ENCODE measurements around the gene SLC26A8.
"Not testable (repeated sequence)": the region's sequence is repeated elsewhere in the genome, so short reads cannot be mapped to it uniquely, and the experiment has no call there.

SLC26A8 gene

GRCh38 chr6:36049582-36049981 is 25.1 kb upstream of the SLC26A8 start:
- no peak for DNase-seq

DNA sequence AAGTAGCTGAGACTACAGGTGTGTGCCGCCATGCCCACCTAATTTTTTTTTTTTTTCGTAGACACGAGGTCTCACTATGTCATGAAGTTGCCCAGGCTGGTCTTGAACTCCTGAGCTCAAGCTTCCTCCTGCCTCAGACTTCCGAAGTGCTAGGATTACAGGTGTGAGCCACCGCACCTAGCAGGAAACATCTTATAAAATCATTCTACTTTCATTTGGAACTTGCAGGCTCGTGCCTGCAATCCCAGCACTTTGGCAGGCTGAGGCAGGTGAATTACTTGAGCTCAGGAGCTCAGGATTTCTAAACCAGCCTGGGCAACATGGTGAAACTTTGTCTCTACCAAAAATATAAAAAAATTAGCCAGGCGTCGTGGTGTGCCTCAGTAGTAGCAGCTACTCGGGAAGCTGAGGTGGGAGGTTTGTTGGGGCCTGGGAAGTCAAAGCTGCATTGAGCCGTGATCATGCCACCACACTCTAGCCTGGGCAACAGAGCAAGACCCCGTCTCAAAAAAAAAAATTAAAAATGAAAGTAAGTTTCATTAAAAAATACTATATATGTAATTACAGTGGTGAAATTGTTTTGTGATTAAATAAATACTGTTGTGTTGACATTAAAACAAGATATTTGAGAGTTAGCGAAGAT is 18.3 kb upstream of the SLC26A8 start:
- DNase-seq, result no peak

DNA sequence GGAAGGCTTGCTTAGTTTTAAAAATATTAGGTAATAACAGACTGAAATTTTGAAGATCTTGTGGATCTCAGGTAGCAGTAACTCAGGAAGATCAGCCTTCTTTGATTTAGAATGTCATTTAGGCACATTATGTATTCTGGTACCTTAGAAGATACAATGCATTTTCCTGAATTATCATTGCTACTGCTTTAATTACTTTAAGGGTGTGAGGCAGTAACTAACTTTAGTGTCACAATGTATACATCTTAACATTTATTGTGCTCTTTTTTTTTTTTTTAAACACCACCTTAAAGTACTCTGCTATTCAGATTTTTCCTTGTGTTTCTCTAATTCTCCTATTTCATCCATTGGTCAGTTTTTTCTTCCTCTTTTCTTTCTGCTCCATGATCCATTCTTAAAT is 16.5 kb upstream of the SLC26A8 start:
- no peak for DNase-seq

DNA sequence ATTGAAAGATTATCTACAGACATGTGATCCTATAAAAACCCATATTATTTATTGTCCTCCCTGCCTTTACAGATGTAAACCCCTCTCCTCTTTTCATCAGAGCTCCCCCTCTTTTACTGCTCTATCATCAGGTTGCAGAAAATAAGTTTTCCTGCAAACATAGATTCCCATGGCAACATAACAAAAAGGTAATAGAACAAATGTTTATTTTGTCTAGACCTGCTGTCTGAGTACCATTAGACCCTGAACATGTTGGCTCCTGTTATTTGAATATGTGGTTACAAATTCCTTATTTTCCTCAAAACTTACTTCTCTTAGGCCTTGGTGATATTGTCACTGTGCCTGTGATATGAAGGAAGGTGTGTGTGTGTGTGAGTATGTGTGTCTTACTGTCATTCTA is 14.7 kb upstream of the SLC26A8 start:
- no peak for DNase-seq

DNA sequence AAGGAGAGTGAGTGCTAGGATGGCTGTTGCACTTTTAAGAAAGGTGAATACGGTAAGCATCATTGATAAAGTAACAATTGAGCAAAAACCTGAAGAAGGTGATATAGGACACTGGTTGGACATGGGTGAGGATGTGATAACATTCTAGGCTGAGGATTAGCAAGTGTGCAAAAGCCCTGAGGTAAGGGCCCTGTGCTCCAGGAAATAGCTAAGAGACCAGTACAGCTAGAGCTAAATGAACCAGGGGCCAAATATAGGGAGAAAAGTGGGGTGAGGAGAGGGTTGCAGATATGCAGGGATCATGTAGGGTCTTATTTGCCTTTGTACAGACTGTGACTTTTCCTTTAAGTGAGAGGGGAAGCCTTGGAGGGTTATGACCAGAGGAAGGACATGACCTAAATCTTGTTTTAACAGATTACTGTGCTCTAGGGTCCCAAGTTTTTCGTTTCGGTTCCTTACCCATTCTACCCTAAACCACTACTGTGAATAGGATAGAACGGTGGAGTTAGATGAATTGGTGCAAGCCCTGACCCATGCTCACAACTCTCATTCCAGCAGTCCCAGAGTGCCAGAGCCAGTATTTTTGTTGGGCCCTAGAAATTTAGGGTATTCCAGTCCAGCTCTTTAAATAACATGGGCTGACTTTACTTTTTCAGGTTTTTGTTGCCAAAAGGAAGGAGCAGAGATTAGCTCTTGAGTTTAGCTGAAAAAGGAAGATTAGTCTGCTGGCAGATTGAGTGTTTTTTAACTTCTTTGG is 13.9 kb upstream of the SLC26A8 start:
- no peak for DNase-seq

DNA sequence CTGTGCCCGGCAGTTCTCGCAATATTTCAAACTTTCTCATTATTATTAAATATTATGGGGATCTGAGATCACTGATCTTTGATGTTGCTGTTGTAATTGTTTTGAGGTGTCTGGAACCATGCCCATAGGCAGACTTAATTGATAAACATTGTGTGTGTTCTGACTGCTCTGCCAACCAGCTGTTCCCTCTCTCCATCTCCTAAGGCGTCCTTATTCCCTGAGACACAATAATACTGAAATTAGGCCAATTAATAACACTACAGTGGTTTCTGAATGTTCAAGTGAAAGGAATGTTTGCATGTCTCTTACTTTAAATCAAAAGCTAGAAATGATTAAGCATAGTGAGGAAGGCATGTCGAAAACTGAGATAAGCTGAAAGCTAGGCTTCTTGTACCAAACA is 10.8 kb upstream of the SLC26A8 start:
- DNase-seq, result no peak

DNA sequence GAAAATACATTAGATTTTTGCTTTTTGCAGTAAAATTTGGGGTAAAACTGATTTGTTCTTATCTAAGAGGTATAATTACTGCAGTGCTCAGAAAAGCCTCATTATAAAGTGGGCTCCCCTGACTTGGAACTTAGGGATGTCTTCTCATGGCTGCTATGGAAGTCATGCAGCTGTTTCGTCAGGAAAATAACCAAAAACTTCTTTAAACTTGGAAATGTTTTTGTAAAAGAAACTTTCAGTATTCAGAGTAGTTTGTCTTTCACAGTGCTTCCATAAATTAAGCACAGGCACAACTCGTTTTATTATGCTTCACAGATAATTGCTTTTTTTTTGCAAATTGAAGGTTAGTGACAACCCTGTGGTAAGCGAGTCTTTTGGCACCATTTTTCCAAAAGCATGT is 10.0 kb upstream of the SLC26A8 start:
- no peak for DNase-seq

DNA sequence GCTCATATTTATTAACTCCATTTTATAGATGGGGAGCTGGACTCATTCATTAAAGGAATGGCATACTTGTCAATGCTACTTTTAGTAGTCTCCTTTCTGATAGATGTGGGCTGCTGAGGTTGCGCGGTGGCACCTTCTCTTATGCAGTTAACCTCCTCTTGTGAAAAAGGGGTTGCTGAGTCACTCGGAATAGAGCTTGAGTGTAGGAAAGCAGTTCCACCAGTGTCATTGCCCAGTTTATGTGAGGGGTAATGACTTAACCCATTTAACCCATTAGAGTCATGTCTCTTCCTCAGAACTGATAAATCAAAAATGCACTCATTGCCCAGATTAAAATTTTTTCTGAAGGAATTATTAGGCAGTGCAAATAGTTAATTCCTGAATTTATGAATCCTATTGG is 9.5 kb upstream of the SLC26A8 start:
- no peak for DNase-seq

DNA sequence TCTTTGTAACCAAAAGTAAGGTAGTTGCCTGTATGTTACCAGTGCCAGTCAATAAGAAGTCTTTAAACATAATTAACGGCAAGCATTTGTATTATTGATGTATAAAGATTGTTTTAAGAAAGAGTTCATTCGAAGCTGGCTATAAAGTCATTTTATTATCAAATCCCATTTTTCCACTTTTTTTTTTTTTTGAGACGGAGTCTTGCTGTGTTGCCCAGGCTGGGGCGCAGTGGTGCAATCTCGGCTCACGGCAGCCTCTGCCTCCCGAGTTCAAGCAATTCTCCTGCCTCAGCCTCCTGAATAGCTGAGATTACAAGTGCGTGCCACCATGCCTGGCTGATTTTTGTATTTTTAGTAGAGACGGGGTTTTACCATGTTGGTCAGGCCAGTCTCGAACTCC is 8.7 kb upstream of the SLC26A8 start:
- not testable (repeated sequence) for DNase-seq

- no peak for DNase-seq
Measured at GRCh38 chr6:36032261-36032660, 7.8 kb upstream of the SLC26A8 start.

DNA sequence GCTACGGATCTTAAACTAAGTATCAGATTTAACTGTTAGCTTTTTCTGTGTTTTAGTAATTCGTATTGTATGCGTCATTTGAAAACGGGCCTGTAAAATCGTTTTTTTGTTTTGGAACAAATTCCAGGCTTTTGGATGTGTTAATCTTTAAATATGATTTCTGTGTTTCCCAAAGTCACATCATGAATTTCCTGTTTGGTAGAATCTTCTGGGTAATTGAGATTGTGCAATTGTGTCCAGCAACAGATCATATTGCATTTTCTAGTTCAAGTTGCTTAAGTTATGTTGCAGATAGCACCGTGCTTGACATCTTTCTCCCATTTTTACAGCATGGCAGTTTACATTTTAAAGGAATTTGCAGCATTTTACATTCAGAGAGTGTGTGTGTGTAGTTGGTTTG is 5.0 kb upstream of the SLC26A8 start:
- no peak for DNase-seq

DNA sequence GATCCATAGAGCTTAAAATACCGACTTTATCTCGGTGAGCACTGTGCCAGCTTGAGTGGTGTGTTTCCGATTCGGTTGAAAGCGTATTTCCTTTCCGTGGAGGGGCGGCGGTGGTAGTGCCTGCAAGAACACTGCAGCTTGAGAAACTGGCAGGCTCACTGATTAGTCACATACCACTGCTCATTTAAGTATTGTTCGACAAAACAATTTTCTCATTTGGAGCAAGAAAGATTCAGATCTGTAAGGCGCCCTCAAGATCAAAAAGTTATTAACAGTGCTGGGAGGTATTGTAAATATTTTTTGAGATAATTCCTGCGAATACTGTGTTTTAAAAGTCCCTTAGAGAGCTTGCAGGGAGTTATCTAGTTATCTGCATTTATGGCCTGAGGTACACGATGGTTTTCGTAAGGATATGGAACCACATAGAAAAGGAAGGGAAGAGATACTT is 4.5 kb upstream of the SLC26A8 start:
- peak; percentile 42 for DNase-seq

- DNase-seq, result no peak
Measured at GRCh38 chr6:36028088-36028876, 3.8 kb upstream of the SLC26A8 start.

- DNase-seq, result peak; percentile 98
Measured at GRCh38 chr6:36027501-36028087, 3.2 kb upstream of the SLC26A8 start, which contains the start of gene MAPK14. MAPK14 (plus strand) TSS chr6:36027808; CDS start chr6:36028158, 350 bp downstream.

DNA sequence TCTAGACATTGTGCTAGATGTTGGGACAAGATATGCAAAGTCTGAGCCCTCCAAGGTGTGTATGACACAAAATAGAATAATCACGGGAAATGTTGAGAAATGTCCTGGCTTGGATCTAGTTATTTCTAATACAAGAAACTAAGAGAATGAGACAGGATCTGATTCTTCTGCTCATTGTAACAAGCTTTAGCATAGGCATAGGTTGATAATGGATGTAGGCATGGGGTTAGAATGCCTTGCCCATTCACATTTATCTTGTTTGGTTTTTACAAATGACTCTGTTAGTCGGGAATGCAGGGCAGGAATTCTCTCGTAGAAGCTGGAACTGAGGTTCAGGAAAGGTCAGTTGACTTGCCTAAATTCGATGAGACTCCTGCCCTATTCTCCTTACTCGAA is 1.5 kb upstream of the SLC26A8 start:
- DNase-seq, result no peak

- DNase-seq, result no peak
Measured at GRCh38 chr6:36025260-36025931, 955 bp upstream of the SLC26A8 start.

DNA sequence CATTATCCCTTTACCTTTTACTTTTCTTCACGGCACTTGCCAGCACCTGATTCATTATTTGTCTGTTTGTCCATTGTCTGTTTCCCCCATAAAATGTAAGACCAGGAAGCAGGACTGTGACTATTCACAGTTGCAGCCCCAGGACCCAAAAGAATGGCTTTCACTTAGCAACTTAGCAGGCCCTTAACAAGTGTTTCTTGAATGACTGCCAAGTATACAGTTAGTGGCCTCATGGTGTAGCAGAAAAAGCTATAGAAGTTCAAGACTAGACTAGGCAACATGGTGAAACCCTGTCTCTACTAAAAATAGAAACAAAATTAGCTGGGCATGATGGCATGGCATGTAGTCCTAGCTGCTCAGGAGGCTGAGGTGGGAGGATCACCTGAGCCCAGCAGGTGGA is 4.3 kb downstream of the SLC26A8 start:
- no peak for DNase-seq

GRCh38 chr6:36019167-36019566 is 5.3 kb downstream of the SLC26A8 start:
- DNase-seq, result no peak

DNA sequence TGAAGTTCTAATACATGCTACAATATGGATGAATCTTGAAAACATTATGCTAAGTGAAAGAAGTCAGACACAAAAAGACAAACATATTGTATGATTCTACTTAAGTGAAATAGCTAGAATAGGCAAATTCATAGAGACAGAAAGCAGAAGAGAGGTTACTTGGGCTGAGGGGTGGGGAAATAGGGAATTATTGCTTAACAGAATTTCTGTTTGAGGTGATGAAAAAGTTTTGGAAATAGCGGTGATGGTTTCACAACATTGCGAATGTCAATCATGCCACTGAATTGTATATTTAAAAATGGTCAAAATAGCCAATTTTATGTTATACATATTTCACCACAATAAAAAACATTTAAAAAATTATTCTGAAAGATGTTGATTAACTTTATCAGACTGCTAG is 6.1 kb downstream of the SLC26A8 start:
- DNase-seq, result no peak

- no peak for DNase-seq
Measured at GRCh38 chr6:36015666-36016065, 8.8 kb downstream of the SLC26A8 start.

DNA sequence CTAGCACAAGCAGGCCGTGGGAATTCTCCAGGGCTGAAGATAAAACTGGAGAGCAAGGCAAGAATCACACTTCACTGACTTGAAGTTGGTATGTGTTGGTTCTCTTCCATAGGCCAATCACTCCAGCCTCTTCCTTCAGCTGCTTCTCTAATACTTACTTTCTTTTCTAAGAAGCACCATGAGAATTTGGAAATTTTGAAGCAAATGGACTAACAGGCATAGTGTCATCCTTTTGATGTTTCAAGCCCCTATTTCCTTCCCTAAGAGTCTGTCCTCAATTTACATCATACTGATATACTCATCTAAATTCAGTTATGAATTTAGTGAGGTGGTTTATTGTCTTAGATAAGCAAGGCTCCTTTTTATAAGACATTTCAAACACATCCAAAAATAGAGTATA is 24.0 kb downstream of the SLC26A8 start:
- no peak for DNase-seq

- DNase-seq, result no peak
Measured at GRCh38 chr6:35993150-35993549, 31.3 kb downstream of the SLC26A8 start.

GRCh38 chr6:35988047-35988446 is 36.4 kb downstream of the SLC26A8 start:
- not testable (repeated sequence) for DNase-seq

Measured in DMS 273 treated with DMSO at 0.1 percent for 48 hours (cell line).